Measurements from ENCODE around the gene C2CD4A. TPM values are rescaled to one million over a fixed set of nuclear protein-coding genes. Genes with fewer than 3 reads are reported as not detected.

C2CD4A gene
- total and polyA plus RNA-seq, 4 donors = under 0.01 to 0.02 TPM; not detected in 2

GRCh38 chr15:62093809-62094208, 27.0 kb downstream of the C2CD4A start:
- 84% methylated on average over 5 of the region's 5 CpGs for WGBS
- no peak for DNase-seq (ENCODE audit: low spot score)
- no peak overlapping the region for H3K27ac ChIP-seq (ENCODE audit: low read depth in 1 of 2, low read length in 2 of 2)

DNA sequence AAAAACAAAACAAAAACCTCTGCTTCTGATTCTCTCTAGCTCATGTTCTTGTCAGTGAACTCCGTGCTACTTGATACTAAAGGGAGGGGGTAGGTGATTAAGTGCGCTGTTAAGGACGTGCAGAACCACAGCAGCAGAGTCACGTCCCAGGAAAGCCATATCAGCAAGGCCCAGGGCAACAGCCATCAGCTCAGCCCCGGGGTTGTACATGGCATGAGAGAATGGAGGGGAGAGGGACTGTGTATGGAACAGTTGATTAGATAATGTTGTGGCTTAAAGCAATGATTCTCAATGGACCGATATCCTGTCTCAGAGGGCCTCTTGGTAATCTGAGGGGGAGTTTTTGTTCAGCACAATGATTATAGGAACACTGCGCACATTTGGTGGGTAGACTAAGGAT, 27.6 kb downstream of the C2CD4A start:
- DNase-seq (ENCODE audit: low spot score) = no peak
- Histone ChIP-seq H3K4me1 (ENCODE audit: control insufficient read depth in 4 of 4, insufficient read depth in 4 of 4, low read length in 3 of 4) (no peaks in the 10 kb centered on the region), H3K4me3 (ENCODE audit: low read depth in 1 of 3, low read length in 3 of 3) (no peak overlapping the region), H3K27me3 (ENCODE audit: control insufficient read depth in 4 of 4, insufficient read depth in 4 of 4, low read length in 3 of 4) (no peaks in the 10 kb centered on the region), H3K9ac (ENCODE audit: low read depth in 1 of 2, low read length in 2 of 2) (no peak overlapping the region), H3K36me3 (ENCODE audit: control insufficient read depth in 4 of 4, insufficient read depth in 3 of 4, low read depth in 1 of 4, low read length in 3 of 4) (no peaks in the 10 kb centered on the region), H3K27ac (ENCODE audit: low read depth in 1 of 2, low read length in 2 of 2) (no peak overlapping the region), H3K9me3 (ENCODE audit: control insufficient read depth in 4 of 4, low read length in 3 of 4) (no peaks in the 10 kb centered on the region)
- no peak for TF ChIP-seq GABPA (IDR thresholded peaks at IDR 0.05 in 1 of 2, conservative IDR thresholded peaks at IDR 0.05 in 1 of 2)
- TF ChIP-seq REST (IDR thresholded peaks at IDR 0.05) = no peak
- TF ChIP-seq RAD21 (IDR thresholded peaks at IDR 0.05) = no peak
- no peak for TF ChIP-seq SP1 (IDR thresholded peaks at IDR 0.05)
- 82% methylated on average over 7 of the region's 7 CpGs for WGBS

More at GRCh38 chr15:62093809-62094208, 27.0 kb downstream of the C2CD4A start:
- H3K4me1 ChIP-seq (ENCODE audit: control insufficient read depth in 4 of 4, insufficient read depth in 4 of 4, low read length in 3 of 4) = no peaks in the 10 kb centered on the region
- TF ChIP-seq CTCF (IDR thresholded peaks at IDR 0.05; ENCODE audit: low read depth, low read length, missing input control) = no peak
- no peak for TF ChIP-seq RXRA (IDR thresholded peaks at IDR 0.05)
- no peak for TF ChIP-seq RAD21 (IDR thresholded peaks at IDR 0.05)
- TF ChIP-seq YY1 (IDR thresholded peaks at IDR 0.05) = no peak
- TF ChIP-seq SP1 (IDR thresholded peaks at IDR 0.05) = no peak
- no peak for TF ChIP-seq JUND (IDR thresholded peaks at IDR 0.05)
- no peak for TF ChIP-seq NR2F2 (IDR thresholded peaks at IDR 0.05)
- no peak for TF ChIP-seq GABPA (IDR thresholded peaks at IDR 0.05 in 1 of 2, conservative IDR thresholded peaks at IDR 0.05 in 1 of 2)
- TF ChIP-seq FOXA1 (IDR thresholded peaks at IDR 0.05) = no peak
- TF ChIP-seq, protein P1, sequence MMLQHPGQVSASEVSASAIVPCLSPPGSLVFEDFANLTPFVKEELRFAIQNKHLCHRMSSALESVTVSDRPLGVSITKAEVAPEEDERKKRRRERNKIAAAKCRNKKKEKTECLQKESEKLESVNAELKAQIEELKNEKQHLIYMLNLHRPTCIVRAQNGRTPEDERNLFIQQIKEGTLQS (IDR thresholded peaks at IDR 0.05) = no peak
- no peak for TF ChIP-seq EGR1 (IDR thresholded peaks at IDR 0.05; ENCODE audit: low read depth in 2 of 2)
- TF ChIP-seq, protein P2, sequence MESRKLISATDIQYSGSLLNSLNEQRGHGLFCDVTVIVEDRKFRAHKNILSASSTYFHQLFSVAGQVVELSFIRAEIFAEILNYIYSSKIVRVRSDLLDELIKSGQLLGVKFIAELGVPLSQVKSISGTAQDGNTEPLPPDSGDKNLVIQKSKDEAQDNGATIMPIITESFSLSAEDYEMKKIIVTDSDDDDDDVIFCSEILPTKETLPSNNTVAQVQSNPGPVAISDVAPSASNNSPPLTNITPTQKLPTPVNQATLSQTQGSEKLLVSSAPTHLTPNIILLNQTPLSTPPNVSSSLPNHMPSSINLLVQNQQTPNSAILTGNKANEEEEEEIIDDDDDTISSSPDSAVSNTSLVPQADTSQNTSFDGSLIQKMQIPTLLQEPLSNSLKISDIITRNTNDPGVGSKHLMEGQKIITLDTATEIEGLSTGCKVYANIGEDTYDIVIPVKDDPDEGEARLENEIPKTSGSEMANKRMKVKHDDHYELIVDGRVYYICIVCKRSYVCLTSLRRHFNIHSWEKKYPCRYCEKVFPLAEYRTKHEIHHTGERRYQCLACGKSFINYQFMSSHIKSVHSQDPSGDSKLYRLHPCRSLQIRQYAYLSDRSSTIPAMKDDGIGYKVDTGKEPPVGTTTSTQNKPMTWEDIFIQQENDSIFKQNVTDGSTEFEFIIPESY (IDR thresholded peaks at IDR 0.05) = no peak
- no peak for TF ChIP-seq MAX (IDR thresholded peaks at IDR 0.05)
- no peak for TF ChIP-seq FOXA2 (IDR thresholded peaks at IDR 0.05)
- no peak for TF ChIP-seq HNF4G (IDR thresholded peaks at IDR 0.05)
- no peak overlapping the region for H3K9ac ChIP-seq (ENCODE audit: low read depth in 1 of 2, low read length in 2 of 2)
- H3K4me3 ChIP-seq (ENCODE audit: low read depth in 1 of 3, low read length in 3 of 3) = no peak overlapping the region
- H3K27me3 ChIP-seq (ENCODE audit: control insufficient read depth in 4 of 4, insufficient read depth in 4 of 4, low read length in 3 of 4) = no peaks in the 10 kb centered on the region
- no peaks in the 10 kb centered on the region for H3K9me3 ChIP-seq (ENCODE audit: control insufficient read depth in 4 of 4, low read length in 3 of 4)
- H3K36me3 ChIP-seq (ENCODE audit: control insufficient read depth in 4 of 4, insufficient read depth in 3 of 4, low read depth in 1 of 4, low read length in 3 of 4) = no peaks in the 10 kb centered on the region
